ENCODE results near the gene VAX1.

DNA sequence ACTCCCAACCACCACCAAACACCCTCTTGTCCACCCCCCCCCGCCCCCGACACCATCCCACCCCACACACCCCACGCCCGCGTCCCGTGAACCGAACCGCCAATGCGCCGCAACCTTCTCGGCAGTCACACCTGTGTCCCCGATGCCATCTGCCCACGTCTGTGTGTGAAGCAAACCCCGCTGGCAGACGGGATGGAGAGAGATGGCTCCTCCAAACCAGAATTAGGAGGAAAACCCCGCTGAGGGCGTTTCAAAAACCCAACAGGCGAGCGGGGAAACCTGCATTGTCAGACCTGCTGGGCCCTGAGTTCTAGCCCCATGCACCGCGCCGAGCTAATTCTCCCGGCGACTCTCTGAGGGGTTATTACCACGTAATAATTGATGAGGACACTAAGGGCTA lies 30.7 kb upstream of the VAX1 start:
- TF ChIP-seq, protein P1, sequence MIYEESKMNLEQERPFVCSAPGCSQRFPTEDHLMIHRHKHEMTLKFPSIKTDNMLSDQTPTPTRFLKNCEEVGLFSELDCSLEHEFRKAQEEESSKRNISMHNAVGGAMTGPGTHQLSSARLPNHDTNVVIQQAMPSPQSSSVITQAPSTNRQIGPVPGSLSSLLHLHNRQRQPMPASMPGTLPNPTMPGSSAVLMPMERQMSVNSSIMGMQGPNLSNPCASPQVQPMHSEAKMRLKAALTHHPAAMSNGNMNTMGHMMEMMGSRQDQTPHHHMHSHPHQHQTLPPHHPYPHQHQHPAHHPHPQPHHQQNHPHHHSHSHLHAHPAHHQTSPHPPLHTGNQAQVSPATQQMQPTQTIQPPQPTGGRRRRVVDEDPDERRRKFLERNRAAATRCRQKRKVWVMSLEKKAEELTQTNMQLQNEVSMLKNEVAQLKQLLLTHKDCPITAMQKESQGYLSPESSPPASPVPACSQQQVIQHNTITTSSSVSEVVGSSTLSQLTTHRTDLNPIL (CRISPR knock-in tag; IDR thresholded peaks at IDR 0.05; ENCODE audit: low read depth): no peak
- TF ChIP-seq, protein P2, sequence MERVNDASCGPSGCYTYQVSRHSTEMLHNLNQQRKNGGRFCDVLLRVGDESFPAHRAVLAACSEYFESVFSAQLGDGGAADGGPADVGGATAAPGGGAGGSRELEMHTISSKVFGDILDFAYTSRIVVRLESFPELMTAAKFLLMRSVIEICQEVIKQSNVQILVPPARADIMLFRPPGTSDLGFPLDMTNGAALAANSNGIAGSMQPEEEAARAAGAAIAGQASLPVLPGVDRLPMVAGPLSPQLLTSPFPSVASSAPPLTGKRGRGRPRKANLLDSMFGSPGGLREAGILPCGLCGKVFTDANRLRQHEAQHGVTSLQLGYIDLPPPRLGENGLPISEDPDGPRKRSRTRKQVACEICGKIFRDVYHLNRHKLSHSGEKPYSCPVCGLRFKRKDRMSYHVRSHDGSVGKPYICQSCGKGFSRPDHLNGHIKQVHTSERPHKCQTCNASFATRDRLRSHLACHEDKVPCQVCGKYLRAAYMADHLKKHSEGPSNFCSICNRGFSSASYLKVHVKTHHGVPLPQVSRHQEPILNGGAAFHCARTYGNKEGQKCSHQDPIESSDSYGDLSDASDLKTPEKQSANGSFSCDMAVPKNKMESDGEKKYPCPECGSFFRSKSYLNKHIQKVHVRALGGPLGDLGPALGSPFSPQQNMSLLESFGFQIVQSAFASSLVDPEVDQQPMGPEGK (CRISPR knock-in tag; IDR thresholded peaks at IDR 0.05; ENCODE audit: borderline replicate concordance): no peak
- TF ChIP-seq ZNF565 (CRISPR knock-in tag; conservative IDR thresholded peaks at IDR 0.05; ENCODE audit: low read depth) (no peak), OSR1 (CRISPR knock-in tag; IDR thresholded peaks at IDR 0.05) (no peak), GLIS3 (CRISPR knock-in tag; IDR thresholded peaks at IDR 0.05) (no peak), RARB (CRISPR knock-in tag; IDR thresholded peaks at IDR 0.05) (no peak), ZFP3 (CRISPR knock-in tag; IDR thresholded peaks at IDR 0.05) (no peak), PPARA (CRISPR knock-in tag; IDR thresholded peaks at IDR 0.05; ENCODE audit: borderline replicate concordance) (no peak), ZC3H10 (CRISPR knock-in tag; IDR thresholded peaks at IDR 0.05) (no peak), BACH2 (CRISPR knock-in tag; IDR thresholded peaks at IDR 0.05; ENCODE audit: borderline replicate concordance) (no peak), SNAI2 (CRISPR knock-in tag; IDR thresholded peaks at IDR 0.05) (no peak)
- TF ChIP-seq, protein P3, sequence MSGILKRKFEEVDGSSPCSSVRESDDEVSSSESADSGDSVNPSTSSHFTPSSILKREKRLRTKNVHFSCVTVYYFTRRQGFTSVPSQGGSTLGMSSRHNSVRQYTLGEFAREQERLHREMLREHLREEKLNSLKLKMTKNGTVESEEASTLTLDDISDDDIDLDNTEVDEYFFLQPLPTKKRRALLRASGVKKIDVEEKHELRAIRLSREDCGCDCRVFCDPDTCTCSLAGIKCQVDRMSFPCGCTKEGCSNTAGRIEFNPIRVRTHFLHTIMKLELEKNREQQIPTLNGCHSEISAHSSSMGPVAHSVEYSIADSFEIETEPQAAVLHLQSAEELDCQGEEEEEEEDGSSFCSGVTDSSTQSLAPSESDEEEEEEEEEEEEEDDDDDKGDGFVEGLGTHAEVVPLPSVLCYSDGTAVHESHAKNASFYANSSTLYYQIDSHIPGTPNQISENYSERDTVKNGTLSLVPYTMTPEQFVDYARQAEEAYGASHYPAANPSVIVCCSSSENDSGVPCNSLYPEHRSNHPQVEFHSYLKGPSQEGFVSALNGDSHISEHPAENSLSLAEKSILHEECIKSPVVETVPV (CRISPR knock-in tag; IDR thresholded peaks at IDR 0.05): no peak
